ENCODE data around the gene GFAP.
"Not testable (repeated sequence)": the region's sequence is repeated elsewhere in the genome, so short reads cannot be mapped to it uniquely, and the experiment has no call there.

The GFAP gene

GRCh38 chr17:44915321-44915726 is at the start of gene GFAP:
TSS of gene GFAP (minus strand) at chr17:44915500. CDS start at chr17:44915486, 14 bp downstream.
- DNase-seq, result no peak

- no peak for DNase-seq
Observed at GRCh38 chr17:44961921-44962350, 46.6 kb upstream of the GFAP start.

- no peak for DNase-seq
Observed at GRCh38 chr17:44960691-44961090, 45.4 kb upstream of the GFAP start.

GRCh38 chr17:44959821-44960531 is 44.7 kb upstream of the GFAP start:
- DNase-seq, result no peak

GRCh38 chr17:44956998-44957981 is 42.0 kb upstream of the GFAP start:
- DNase-seq, result no peak

GRCh38 chr17:44955674-44956425 is 40.5 kb upstream of the GFAP start:
- DNase-seq, result no peak

- no peak for DNase-seq
Observed at GRCh38 chr17:44952946-44953475, 37.7 kb upstream of the GFAP start.

- no peak for DNase-seq
Observed at GRCh38 chr17:44948315-44948795, 33.1 kb upstream of the GFAP start.

- peak; percentile 95 for DNase-seq
Observed at GRCh38 chr17:44947461-44948314, 32.4 kb upstream of the GFAP start, which contains the start of gene KIF18B. TSS of gene KIF18B (minus strand) at chr17:44947773. CDS start at chr17:44936344, 11,429 bp downstream.

GRCh38 chr17:44945652-44946051 is 30.4 kb upstream of the GFAP start:
- not testable (repeated sequence) for DNase-seq

- DNase-seq, result no peak
Observed at GRCh38 chr17:44942456-44942855, 27.2 kb upstream of the GFAP start.

- DNase-seq, result no peak
Observed at GRCh38 chr17:44941712-44942331, 26.5 kb upstream of the GFAP start.

GRCh38 chr17:44940768-44941167 is 25.5 kb upstream of the GFAP start:
- no peak for DNase-seq

- no peak for DNase-seq
Observed at GRCh38 chr17:44940317-44940716, 25.0 kb upstream of the GFAP start.

GRCh38 chr17:44935116-44935515 is 19.8 kb upstream of the GFAP start:
- DNase-seq, result no peak

GRCh38 chr17:44934745-44935105 is 19.4 kb upstream of the GFAP start:
- DNase-seq, result no peak

- DNase-seq, result no peak
Observed at GRCh38 chr17:44933824-44934744, 18.8 kb upstream of the GFAP start.

- no peak for DNase-seq
Observed at GRCh38 chr17:44932787-44933097, 17.4 kb upstream of the GFAP start.

- no peak for DNase-seq
Observed at GRCh38 chr17:44932096-44932786, 16.9 kb upstream of the GFAP start.

GRCh38 chr17:44931376-44931775 is 16.1 kb upstream of the GFAP start:
- DNase-seq, result no peak
